Activated CD4-positive, alpha-beta T cell treated with anti-CD3 and anti-CD28 coated beads, Interleukin-2, amount 50 U/mL, for 16 hours (primary cell): ENCODE measurements around the gene HOXD13.

ENCODE experiments used
- DNase-seq: peaks from one replicate; pipeline ENCODE4 v3.0.0-alpha.2; 2020

Gene HOXD13

DNA sequence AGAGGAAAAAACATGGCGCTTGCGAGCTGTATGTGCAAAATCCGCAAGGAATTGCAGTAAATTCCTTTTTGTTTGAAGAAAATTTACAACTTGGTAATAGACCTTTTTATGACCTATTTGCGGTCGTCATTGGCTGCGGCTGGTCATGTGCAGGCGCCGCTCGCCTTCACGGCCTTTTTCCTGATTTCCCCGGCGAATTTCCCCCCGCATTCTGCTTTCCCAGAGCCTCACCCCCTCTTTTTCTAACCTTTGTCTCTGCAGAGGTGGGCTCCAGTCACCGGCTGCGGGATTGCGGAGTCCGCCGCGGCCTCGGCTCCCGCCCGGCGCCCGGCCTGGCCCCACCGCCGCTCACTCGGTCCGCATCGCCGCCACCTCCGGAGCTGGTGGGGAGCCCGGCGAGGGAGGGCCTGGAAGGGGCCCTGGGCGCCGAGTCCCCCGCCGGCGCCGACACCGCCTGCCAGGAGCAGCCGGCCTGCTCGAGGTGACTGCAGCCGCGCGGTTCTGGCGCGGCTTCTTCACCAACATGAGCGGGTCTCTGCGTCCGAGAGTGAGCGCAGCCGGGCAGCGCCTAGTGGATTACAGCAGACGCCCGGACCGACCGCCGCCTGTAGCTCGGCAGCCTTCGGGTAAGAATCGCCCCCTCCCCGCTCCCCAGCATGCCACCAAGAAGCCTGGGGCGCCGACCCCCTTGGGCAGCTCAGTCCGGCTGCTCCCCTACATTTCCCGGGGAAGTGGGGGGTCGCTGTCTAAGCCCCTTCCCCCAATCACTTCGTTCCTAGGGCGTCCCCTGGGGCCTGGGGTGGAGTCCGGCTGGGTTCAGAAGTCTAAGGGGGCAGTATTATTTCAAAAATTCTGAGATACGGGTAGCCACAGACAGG is 44.1 kb downstream of the HOXD13 start:
- no peak for DNase-seq

DNA sequence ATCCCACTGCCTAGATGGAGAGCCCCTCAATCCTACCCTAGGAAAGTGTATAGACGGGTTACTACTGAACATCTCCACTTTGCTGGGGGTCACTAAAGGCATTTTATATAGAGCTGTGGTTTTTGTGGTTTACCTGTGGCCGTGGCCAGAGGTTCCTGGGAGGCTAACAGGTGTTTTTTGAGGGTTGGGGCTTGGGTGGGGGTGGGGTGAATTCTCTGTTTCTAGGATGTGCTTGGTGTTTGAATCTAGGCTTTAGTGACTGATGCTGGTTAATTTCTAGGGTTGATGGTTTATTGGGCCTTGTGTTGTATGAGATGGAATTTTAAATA is 44.7 kb downstream of the HOXD13 start:
- DNase-seq: no peak

DNA sequence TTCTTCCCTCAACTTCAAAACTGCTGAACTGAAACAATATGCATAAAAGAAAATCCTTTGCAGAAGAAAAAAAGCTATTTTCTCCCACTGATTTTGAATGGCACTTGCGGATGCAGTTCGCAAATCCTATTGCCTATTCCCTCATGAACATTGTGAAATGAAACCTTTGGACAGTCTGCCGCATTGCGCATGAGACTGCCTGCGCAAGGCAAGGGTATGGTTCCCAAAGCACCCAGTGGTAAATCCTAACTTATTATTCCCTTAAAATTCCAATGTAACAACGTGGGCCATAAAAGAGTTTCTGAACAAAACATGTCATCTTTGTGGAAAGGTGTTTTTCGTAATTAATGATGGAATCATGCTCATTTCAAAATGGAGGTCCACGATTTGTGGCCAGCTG is 45.4 kb downstream of the HOXD13 start:
- no peak for DNase-seq

DNA sequence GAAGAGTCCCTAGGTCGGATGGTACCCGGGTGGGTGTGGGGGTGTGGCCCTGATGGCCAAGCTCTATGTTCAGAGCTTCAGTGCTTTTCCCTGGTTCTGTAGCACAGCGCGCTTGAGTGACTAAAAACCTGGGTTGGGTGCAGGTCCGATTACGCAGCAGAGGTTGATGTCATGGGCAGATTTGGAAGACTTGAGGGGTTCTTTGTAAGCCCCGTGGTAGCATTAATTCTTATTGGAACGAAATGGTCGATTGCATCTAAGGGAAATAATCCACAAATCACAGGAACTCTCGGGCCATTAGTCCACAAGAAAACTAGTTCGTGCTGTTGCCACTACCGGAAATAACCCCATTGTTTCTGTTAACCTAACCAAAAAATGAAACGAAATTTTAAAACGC is 46.0 kb downstream of the HOXD13 start:
- no peak for DNase-seq

DNA sequence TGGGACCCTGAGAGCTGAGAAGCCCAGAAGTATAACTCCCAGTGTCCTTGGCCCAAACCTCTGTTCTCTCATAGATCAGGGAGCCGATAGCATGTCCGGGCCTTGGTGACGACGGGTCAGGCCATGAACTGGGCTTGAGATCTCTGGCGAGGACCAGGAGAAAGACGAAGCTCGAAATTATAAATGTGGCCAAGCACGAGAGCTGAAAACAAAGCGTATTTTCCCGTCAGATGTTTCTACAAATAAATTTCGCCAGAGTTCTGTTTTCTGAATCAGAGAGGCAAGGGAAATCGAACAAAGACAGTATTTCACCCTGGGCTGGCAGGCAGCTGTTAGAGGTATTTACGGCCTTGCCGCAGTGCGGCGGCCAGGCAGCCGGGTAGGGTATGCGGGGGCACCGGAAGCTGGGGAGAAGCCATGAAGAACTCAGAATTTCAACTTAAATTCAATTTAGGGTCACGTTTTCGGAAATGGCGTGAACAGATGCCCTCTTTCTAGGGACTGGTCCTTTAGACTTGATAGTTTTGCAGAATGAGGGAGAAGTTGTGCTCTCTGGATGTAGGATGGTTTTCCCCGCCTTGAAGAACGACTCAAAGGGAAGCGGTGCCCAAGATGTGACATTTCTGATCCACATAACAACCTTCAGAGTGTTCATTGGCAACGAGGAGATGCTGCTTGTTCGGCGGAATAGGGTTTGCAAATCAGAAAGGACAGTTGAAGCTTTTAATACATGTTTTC is 46.6 kb downstream of the HOXD13 start:
- DNase-seq: no peak

DNA sequence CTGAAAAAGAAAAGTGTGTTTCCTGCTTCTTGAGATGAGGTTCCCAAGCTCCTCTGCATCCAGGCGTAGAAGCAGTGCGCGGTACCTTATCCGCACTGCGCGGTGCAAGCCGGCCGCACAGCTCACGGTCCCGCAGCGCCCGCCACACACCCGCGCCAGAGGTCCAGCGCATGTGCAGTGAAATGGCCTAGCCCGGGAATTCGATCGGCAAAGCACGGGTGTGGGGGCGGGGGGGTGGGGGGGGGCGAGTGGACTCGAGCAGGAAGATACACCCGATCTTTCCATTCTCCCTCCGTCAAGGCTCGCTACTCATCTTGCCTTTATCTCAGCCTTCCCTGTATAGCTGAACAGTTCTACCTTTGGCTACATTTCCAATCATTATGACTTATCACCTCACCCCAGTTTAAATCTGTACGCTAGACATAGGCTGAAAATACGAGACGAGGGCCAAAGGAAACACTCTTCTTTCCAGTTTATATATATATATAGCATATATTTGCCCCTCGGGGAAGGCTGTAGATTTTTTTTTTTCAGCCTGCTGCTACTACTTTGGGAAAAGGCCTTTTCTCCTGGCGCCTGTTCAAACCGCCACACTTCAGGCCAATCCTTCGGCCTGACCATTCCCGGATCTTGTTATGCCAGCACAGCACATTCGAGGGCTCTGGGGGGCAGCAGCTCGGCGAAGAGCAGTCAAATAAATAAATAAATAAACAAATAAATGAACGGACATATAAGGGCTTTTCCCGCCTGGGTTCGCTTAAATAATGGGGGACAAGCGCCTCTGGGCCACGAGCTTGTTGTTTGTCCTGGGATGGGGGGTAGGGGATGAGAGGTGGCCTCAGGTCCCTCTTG is 47.4 kb downstream of the HOXD13 start:
- DNase-seq: no peak

DNA sequence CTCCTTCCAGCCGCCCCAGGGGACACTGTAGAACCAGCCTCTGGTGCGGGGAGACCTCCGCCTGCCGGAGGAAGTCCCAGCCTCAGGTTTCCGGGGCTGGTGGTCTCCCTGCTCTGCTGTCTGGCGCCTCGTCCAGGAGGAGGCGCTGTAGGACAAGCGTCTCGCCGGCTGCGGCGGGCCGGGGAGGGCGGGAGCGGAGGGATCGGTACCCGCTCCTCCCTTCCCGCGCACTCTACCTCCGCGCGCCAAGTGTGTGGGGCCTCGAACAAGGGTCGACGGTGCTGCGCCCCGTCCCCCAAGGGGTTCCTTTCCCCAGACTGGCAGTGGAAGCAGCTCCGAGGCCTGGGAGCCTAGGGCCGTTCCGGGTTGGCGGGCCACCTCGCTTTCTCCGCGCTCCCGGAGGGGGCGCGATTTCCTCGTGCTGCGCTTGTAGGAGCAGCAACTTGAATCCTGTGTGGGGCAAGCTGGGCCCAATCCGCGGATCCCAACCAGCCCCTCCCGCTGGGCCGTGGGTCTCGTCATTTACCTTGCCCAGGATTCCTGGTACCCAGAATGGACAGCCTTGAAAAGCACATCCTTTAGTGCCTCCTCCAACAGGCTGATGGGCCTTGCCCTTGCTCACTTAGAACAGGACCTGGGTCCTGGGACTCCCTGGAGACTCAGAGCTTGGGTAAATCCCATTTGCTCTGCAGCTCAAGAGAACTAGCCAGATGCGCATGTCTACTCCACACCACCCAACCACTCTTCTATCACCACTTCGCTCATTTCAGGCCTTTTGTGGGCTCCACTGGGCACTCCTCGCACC is 48.2 kb downstream of the HOXD13 start:
- DNase-seq: peak; percentile 68

DNA sequence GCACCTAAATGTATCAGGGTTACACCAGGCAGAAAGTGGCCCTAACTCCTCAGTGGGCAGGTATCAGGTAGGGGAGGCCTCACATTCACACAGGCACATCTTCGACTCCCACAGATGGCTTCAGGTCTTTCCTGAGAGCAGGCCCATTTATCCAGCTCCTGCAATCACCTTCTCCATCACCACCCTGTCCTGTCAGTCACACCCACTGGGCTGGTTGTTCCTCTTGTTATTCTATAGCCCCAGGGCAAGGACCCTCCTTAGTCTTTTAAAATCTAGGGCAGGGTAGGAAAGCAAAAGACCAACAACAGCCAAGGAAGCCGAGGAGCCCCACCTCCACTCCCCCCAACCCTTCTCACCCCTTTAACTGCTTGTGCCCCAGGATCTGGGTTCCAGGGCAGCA is 49.8 kb downstream of the HOXD13 start:
- DNase-seq: no peak
